OCI-LY7 (cell line): ENCODE data around the gene ILKAP.

ENCODE experiments used
- CTCF ChIP-seq: fragments of 200-600 bp; sonication (generic); conservative IDR thresholded peaks from 2 replicates; pipeline ENCODE4 v1.5.1; 2014; ENCODE audit warnings: mild to moderate bottlenecking, antibody characterized with exemption, low read length, moderate library complexity, mixed read lengths
- EZH2phosphoT487 ChIP-seq: fragments of 200-600 bp; sonication (generic); IDR thresholded peaks from 2 replicates; pipeline ENCODE4 v1.6.1; 2018; ENCODE audit warnings: low read depth, borderline replicate concordance, mild to moderate bottlenecking, mixed run types, antibody characterized with exemption, low read length, moderate library complexity, mixed read lengths

GRCh38 chr2:238237431-238238135 lies 34.1 kb upstream of the ILKAP start:
- TF ChIP-seq CTCF, result no peak
- TF ChIP-seq EZH2phosphoT487, result no peak
